ENCODE measurements around the gene ZNF638.

The ZNF638 gene

DNA sequence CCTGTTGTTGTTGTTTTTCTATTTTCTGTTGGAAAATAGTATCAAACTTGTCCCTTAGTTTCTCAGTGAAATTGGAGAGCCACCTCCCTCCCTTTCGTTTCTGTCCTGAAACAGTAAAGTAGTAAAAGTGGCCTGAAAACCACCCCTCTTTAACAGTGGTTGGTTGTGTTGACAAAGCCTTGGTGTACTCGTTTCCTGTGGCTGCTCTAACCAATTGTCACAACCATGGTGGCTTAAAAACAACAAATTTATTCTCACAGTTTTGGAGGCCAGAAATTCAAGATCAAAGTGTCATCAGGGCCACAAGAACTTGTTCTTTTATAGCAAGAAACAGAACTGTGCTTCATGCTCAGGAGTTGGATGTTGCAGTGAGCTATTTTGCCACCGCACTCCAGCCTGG is 117.8 kb downstream of the ZNF638 start:
- TF ChIP-seq, protein P1, sequence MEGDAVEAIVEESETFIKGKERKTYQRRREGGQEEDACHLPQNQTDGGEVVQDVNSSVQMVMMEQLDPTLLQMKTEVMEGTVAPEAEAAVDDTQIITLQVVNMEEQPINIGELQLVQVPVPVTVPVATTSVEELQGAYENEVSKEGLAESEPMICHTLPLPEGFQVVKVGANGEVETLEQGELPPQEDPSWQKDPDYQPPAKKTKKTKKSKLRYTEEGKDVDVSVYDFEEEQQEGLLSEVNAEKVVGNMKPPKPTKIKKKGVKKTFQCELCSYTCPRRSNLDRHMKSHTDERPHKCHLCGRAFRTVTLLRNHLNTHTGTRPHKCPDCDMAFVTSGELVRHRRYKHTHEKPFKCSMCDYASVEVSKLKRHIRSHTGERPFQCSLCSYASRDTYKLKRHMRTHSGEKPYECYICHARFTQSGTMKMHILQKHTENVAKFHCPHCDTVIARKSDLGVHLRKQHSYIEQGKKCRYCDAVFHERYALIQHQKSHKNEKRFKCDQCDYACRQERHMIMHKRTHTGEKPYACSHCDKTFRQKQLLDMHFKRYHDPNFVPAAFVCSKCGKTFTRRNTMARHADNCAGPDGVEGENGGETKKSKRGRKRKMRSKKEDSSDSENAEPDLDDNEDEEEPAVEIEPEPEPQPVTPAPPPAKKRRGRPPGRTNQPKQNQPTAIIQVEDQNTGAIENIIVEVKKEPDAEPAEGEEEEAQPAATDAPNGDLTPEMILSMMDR (IDR thresholded peaks at IDR 0.05; ENCODE audit: low read depth, low read length, missing control alignments), result no peak
- H3K4me3 ChIP-seq (ENCODE audit: low read depth, low read length), result no peak overlapping the region
- in situ Hi-C loops (cut with HindIII; ENCODE audit: low sequenced_read_pairs), result no loop called here
- no peak for DNase-seq (ENCODE audit: low read depth)

DNA sequence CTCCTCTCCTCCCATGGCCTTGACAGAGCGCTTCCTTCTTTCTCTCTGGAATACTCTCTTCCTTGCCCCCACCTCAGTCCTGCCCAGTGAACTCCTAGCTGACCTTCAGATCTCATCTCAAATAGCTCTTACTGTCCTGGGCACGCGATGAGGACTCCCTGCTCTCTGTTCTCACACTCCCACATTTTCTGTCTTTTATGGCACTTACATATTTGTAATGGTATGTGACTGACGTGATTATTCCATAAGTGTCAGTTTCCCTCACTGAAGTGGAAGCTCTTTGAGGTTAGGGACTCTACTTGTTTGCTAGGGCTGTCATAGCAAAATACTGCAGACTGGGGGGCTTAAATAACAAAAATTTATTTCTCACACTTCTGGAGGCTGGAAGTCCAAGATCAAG is 120.1 kb downstream of the ZNF638 start:
- TF ChIP-seq, protein P1 (IDR thresholded peaks at IDR 0.05; ENCODE audit: low read depth, low read length, missing control alignments), result no peak
- in situ Hi-C loops (cut with HindIII; ENCODE audit: low sequenced_read_pairs), result no loop called here
- no peak overlapping the region for H3K4me3 ChIP-seq (ENCODE audit: low read depth, low read length)
- DNase-seq (ENCODE audit: low read depth), result no peak

DNA sequence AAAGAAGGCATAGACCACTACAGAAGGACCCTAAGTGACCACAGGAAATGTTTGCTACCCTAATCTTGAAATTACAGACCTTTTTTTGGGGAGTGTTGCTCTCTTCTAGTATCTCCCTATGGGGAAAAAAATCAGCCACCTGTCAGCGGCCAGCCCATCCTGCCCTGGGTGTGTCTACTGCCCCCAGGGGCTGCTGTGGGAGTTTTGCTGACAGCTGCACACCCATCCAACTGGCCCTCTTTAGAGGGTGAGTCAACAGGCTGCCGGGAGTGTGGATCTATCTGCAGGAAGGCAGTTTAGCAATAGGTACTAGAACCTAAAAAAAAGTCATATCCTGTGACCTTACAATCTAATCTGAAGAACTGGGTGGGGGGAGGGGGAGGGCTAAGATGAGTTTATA is 121.0 kb downstream of the ZNF638 start:
- H3K4me3 ChIP-seq (ENCODE audit: low read depth, low read length), result no peak overlapping the region
- TF ChIP-seq, protein P1 (IDR thresholded peaks at IDR 0.05; ENCODE audit: low read depth, low read length, missing control alignments), result peak; percentile 21
- in situ Hi-C loops (cut with HindIII; ENCODE audit: low sequenced_read_pairs), result no loop called here
- no peak for DNase-seq (ENCODE audit: low read depth)

DNA sequence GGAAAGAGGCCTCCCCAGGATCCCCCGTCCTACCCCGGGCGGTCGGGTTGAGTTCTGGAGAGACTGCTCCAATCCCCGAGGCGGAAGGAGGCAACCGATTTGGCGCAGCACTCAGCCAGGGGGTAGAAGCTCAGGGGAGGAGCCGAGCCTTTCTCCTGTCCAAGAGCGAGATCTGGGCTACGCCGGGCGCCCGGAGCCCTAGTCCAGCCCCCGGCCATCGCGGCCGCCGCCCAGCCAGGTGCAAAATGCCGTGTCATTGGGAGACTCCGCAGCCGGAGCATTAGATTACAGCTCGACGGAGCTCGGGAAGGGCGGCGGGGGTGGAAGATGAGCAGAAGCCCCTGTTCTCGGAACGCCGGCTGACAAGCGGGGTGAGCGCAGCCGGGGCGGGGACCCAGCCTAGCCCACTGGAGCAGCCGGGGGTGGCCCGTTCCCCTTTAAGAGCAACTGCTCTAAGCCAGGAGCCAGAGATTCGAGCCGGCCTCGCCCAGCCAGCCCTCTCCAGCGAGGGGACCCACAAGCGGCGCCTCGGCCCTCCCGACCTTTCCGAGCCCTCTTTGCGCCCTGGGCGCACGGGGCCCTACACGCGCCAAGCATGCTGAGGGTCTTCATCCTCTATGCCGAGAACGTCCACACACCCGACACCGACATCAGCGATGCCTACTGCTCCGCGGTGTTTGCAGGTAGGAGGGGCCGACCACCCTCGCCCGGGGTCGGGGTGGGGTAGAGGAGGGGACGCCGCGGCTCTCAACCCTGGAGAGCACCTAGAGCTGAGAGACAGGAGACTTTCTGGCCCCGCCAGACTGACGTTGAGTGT is 122.0 kb downstream of the ZNF638 start, which contains the start of gene DYSF:
DYSF (plus strand) TSS at position 158 of the 817 bp plus-strand sequence.
- TF ChIP-seq, protein P1 (IDR thresholded peaks at IDR 0.05; ENCODE audit: low read depth, low read length, missing control alignments), result no peak
- peak within 1 kb of the TSS; percentile 43 for H3K4me3 ChIP-seq (ENCODE audit: low read depth, low read length)
- in situ Hi-C loops (cut with HindIII; ENCODE audit: low sequenced_read_pairs), result no loop called here
- no peak for DNase-seq (ENCODE audit: low read depth)

DNA sequence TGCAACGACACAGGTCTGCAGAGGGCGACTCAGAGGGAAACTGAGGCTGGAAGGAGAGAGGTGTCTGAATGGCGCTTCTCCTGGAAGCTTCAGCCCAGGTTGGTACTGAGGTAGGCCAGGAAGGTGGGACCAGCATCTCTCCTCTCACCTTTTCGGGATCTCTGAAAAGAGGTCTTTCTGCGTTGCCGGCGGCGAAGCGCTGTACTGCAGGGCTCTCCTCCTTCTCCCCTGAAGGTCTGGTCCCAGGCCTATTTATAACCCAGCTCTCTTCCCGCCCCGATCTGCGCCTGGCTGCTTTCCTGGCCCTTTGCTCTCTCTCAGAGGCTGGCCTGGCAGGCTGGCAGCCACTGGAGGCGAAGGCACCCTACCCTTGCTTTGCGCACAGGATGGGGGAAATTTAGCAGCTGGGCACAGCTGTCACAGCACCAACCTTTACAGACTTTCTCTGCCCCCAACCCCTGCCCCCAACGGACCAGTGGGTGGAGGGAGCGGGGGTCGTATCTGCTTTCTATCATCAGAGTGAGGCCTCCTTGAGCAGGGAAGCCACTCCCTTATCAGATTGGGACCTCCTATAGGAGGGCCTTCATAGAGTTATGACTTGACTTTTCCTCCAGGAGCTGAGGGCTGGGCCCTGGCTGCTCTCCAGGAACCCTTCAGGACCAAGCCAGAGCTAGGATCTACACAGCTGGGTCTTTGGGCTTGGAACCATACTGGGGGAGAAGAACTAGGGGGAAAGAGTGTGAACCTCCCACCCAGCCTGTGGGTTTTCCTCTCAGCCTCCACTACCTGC is 122.8 kb downstream of the ZNF638 start:
- H3K4me3 ChIP-seq (ENCODE audit: low read depth, low read length), result peak overlapping the region; percentile 43
- in situ Hi-C loops (cut with HindIII; ENCODE audit: low sequenced_read_pairs), result no loop called here
- no peak for DNase-seq (ENCODE audit: low read depth)

More for the DNA sequence above, 122.8 kb downstream of the ZNF638 start:
- TF ChIP-seq, protein P1 (IDR thresholded peaks at IDR 0.05; ENCODE audit: low read depth, low read length, missing control alignments), result no peak

Data from astrocyte of the cerebellum (primary cell).